ENCODE results near the gene ANO7.

ANO7 gene

GRCh38 chr2:241213567-241213966, 25.1 kb downstream of the ANO7 start:
- DNase-seq: no peak

- no peak for DNase-seq
Measured at GRCh38 chr2:241214209-241214608, 25.7 kb downstream of the ANO7 start.

GRCh38 chr2:241214766-241215165, 26.3 kb downstream of the ANO7 start:
- no peak for DNase-seq

- no peak for DNase-seq
Measured at GRCh38 chr2:241215421-241215820, 26.9 kb downstream of the ANO7 start.

GRCh38 chr2:241216211-241216761, 27.8 kb downstream of the ANO7 start:
- DNase-seq: no peak

GRCh38 chr2:241217320-241218031, 29.0 kb downstream of the ANO7 start:
- DNase-seq: peak; percentile 68

- DNase-seq: peak; percentile 59
Measured at GRCh38 chr2:241218131-241219029, 29.9 kb downstream of the ANO7 start.

- no peak for DNase-seq
Measured at GRCh38 chr2:241219030-241219382, 30.5 kb downstream of the ANO7 start.

GRCh38 chr2:241219856-241220356, 31.4 kb downstream of the ANO7 start:
- no peak for DNase-seq

GRCh38 chr2:241223211-241224017, 34.9 kb downstream of the ANO7 start:
- DNase-seq: no peak

GRCh38 chr2:241224018-241224850, 35.8 kb downstream of the ANO7 start:
- DNase-seq: no peak

- DNase-seq: no peak
Measured at GRCh38 chr2:241224851-241225438, 36.5 kb downstream of the ANO7 start.

GRCh38 chr2:241225545-241225944, 37.1 kb downstream of the ANO7 start:
- no peak for DNase-seq

- DNase-seq: no peak
Measured at GRCh38 chr2:241225983-241226382, 37.5 kb downstream of the ANO7 start.

- DNase-seq: no peak
Measured at GRCh38 chr2:241226723-241227572, 38.5 kb downstream of the ANO7 start.

- DNase-seq: no peak
Measured at GRCh38 chr2:241227594-241227993, 39.1 kb downstream of the ANO7 start.

- no peak for DNase-seq
Measured at GRCh38 chr2:241228081-241228859, 39.8 kb downstream of the ANO7 start.

GRCh38 chr2:241228860-241229516, 40.5 kb downstream of the ANO7 start:
- no peak for DNase-seq
